ENCODE measurements around the gene SYNJ2BP.

SYNJ2BP gene

DNA sequence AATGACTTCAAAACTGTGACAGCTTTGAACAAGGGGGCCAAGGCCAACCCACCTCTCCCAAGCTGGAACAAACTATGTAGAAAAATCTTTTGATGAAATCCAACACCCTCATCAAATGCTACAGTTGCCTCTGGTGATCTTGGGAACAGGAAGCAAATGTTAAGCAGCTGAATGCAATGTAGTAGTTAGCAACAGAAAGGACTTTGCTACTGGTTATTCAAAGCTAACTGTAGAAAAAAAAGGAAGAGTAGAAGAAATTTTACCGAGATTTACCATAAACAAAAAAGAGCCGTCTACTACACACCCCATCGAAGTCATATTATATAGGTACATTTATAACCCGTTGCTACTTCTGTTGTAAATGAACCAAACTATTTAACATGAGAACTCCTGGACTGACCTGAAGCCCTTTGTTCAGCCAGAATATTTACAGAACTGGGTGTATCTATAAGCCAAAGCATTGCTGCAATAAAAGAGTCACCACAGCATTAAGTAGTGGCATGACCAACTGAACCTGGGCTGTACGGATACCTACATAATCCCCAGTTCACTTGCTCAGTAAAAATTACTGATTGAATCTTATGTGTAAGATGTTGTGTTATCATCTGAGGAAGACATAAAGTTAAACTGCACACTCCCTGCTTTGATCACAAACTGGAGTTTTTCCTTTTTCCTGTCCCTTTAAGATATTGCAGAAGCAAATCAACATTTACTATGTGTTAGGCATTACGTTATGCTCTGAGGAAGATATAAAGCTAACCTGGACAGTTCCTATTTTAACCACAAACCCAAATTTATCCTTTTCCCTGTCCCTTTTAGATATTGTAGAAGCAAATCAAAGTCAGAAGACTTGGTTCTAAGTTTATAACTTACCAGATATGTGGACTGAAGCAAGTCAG lies 25.1 kb downstream of the SYNJ2BP start:
- no peak for DNase-seq

DNA sequence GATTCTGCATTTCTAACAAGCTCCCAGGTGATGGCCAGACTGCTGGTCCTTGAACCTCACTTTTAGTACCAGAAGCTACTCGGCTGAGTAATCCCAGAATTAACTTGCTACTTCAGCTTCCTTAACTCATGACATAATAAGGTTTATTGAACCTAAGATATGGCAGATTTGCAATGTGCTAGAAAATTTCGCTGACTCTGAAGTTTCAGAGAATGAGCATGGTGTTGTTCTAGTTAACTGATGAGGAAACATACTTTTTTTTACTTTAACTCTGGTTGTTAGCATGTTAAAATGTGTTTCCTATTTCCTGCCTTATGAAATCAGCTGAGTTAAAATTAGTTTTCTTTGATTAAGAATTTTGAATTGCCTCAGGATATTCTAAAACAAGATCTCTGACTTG lies 34.4 kb downstream of the SYNJ2BP start:
- DNase-seq, result no peak

- no peak for DNase-seq
Measured at GRCh38 chr14:70380824-70381223, 36.1 kb downstream of the SYNJ2BP start.

DNA sequence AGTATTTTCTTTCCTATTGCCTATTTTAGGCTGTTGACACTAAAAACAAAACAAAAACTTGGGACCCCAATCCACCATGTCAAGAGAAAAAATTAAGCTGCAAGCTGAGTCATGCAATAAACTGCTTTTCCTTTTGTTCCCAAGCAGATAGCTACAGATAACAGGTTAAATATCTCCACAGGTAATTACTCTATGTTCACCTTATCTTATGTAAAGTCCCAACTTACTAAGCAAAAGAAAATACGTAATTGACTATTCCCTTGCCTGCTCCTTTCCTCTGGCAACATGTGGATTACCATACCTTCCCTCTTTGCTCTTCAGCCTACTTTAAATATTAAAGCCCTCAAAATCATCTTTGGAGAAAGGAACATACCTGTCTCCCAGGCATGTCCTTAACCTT lies 38.2 kb downstream of the SYNJ2BP start:
- no peak for DNase-seq

Measured in islet precursor cell (in vitro differentiated cells).